ENCODE data around the gene MAG. TPM values are rescaled to one million over a fixed set of nuclear protein-coding genes. Genes with fewer than 3 reads are reported as not detected.

Gene MAG
- total RNA-seq, 5 donors from 2014 or later (not counting 1 experiment from before 2014, with no cell fraction given), result 0.16 to 0.19 TPM; not detected in 3

- Mint-ChIP-seq H3K27me3 (no peaks in the 10 kb centered on the region), H3K36me3 (no peaks in the 10 kb centered on the region), H3K4me3 (no peak overlapping the region), H3K4me1 (no peaks in the 10 kb centered on the region), H3K9me3 (no peaks in the 10 kb centered on the region), H3K27ac (no peak overlapping the region)
- WGBS (ENCODE audit: insufficient coverage), result no CpG with 5 or more reads among the region's 2 CpGs
- POLR2A ChIA-PET, result no interaction called here
- DNase-seq (no peak), ATAC-seq (replicated peaks in 1 of 4) (no peak)
- H3K9me3 ChIP-seq, result no peaks in the 10 kb centered on the region
- no peaks in the 10 kb centered on the region for H3K36me3 ChIP-seq (ENCODE audit: control insufficient read depth in 2 of 2, extremely low read depth in 1 of 2, insufficient read depth in 1 of 2, low read length in 1 of 2)
- H3K27ac ChIP-seq (ENCODE audit: low read length), result no peak overlapping the region
- H3K4me3 ChIP-seq (ENCODE audit: control insufficient read depth in 1 of 2, extremely low read depth in 1 of 2, low read length in 1 of 2), result no peak overlapping the region
- CTCF ChIA-PET, result interaction anchor here in 1 of 2 donors (0.7 kb wide), 1 partner anchor 166 kb away, joined by 3 read pairs; no protein-coding TSS in a partner anchor
- no peaks in the 10 kb centered on the region for H3K4me1 ChIP-seq (ENCODE audit: control insufficient read depth in 1 of 2, extremely low read depth in 1 of 2, insufficient read depth in 2 of 2, low read length in 2 of 2)
- peaks cover 0 to 10% of the 10 kb centered on the region in 2 experiments for H3K27me3 ChIP-seq (replicated peaks in 1 of 2; ENCODE audit: control insufficient read depth in 2 of 2, extremely low read depth in 1 of 2, insufficient read depth in 2 of 2, low read length in 1 of 2)
Measured at GRCh38 chr19:35301961-35302360, 10.0 kb downstream of the MAG start.

GRCh38 chr19:35302446-35302845 lies 10.5 kb downstream of the MAG start:
- no peaks in the 10 kb centered on the region for H3K9me3 ChIP-seq
- CTCF ChIA-PET, result interaction anchor here in 1 of 2 donors (0.7 kb wide), 1 partner anchor 165 kb away, joined by 3 read pairs; no protein-coding TSS in a partner anchor

GRCh38 chr19:35303357-35303915 lies 11.5 kb downstream of the MAG start:
- no peaks in the 10 kb centered on the region for H3K36me3 Mint-ChIP-seq
- no peak for DNase-seq
- no peak for ATAC-seq (replicated peaks in 1 of 4)
- Histone ChIP-seq H3K27ac (ENCODE audit: low read length) (no peak overlapping the region), H3K4me1 (ENCODE audit: control insufficient read depth in 1 of 2, extremely low read depth in 1 of 2, insufficient read depth in 2 of 2, low read length in 2 of 2) (no peaks in the 10 kb centered on the region), H3K9me3 (no peaks in the 10 kb centered on the region), H3K4me3 (ENCODE audit: control insufficient read depth in 1 of 2, extremely low read depth in 1 of 2, low read length in 1 of 2) (no peak overlapping the region), H3K36me3 (ENCODE audit: control insufficient read depth in 2 of 2, extremely low read depth in 1 of 2, insufficient read depth in 1 of 2, low read length in 1 of 2) (no peaks in the 10 kb centered on the region), H3K27me3 (replicated peaks in 1 of 2; ENCODE audit: control insufficient read depth in 2 of 2, extremely low read depth in 1 of 2, insufficient read depth in 2 of 2, low read length in 1 of 2) (peaks cover 0 to 10% of the 10 kb centered on the region in 2 experiments)
- no peaks in the 10 kb centered on the region for H3K9me3 Mint-ChIP-seq
- ChIA-PET CTCF (interaction anchor here in 1 of 2 donors (0.7 kb wide), 1 partner anchor 136 kb away, joined by 5 read pairs; no protein-coding TSS in a partner anchor), POLR2A (no interaction called here)
- H3K4me3 Mint-ChIP-seq, result no peak overlapping the region
- no peak overlapping the region for H3K27ac Mint-ChIP-seq
- H3K4me1 Mint-ChIP-seq, result no peaks in the 10 kb centered on the region
- no peaks in the 10 kb centered on the region for H3K27me3 Mint-ChIP-seq
- 97% methylated on average over 3 of the region's 6 CpGs for WGBS (ENCODE audit: insufficient coverage)

More at GRCh38 chr19:35302446-35302845, 10.5 kb downstream of the MAG start:
- Mint-ChIP-seq H3K27me3 (no peaks in the 10 kb centered on the region), H3K4me3 (no peak overlapping the region), H3K36me3 (no peaks in the 10 kb centered on the region), H3K4me1 (no peaks in the 10 kb centered on the region), H3K9me3 (no peaks in the 10 kb centered on the region), H3K27ac (no peak overlapping the region)
- Histone ChIP-seq H3K36me3 (ENCODE audit: control insufficient read depth in 2 of 2, extremely low read depth in 1 of 2, insufficient read depth in 1 of 2, low read length in 1 of 2) (no peaks in the 10 kb centered on the region), H3K27ac (ENCODE audit: low read length) (no peak overlapping the region), H3K27me3 (replicated peaks in 1 of 2; ENCODE audit: control insufficient read depth in 2 of 2, extremely low read depth in 1 of 2, insufficient read depth in 2 of 2, low read length in 1 of 2) (peaks cover 0 to 10% of the 10 kb centered on the region in 2 experiments), H3K4me3 (ENCODE audit: control insufficient read depth in 1 of 2, extremely low read depth in 1 of 2, low read length in 1 of 2) (no peak overlapping the region), H3K4me1 (ENCODE audit: control insufficient read depth in 1 of 2, extremely low read depth in 1 of 2, insufficient read depth in 2 of 2, low read length in 2 of 2) (no peaks in the 10 kb centered on the region)
- no peak for DNase-seq
- POLR2A ChIA-PET, result no interaction called here
- 79% methylated on average over 10 of the region's 16 CpGs for WGBS (ENCODE audit: insufficient coverage)
- ATAC-seq (replicated peaks in 1 of 4), result no peak

GRCh38 chr19:35304036-35304435 lies 12.1 kb downstream of the MAG start:
- H3K4me3 Mint-ChIP-seq, result no peak overlapping the region
- H3K9me3 ChIP-seq, result no peaks in the 10 kb centered on the region
- H3K27ac ChIP-seq (ENCODE audit: low read length), result no peak overlapping the region
- H3K4me3 ChIP-seq (ENCODE audit: control insufficient read depth in 1 of 2, extremely low read depth in 1 of 2, low read length in 1 of 2), result no peak overlapping the region
- H3K36me3 ChIP-seq (ENCODE audit: control insufficient read depth in 2 of 2, extremely low read depth in 1 of 2, insufficient read depth in 1 of 2, low read length in 1 of 2), result no peaks in the 10 kb centered on the region
- H3K27ac Mint-ChIP-seq, result no peak overlapping the region
- peaks cover 0 to 7% of the 10 kb centered on the region in 2 experiments for H3K27me3 ChIP-seq (replicated peaks in 1 of 2; ENCODE audit: control insufficient read depth in 2 of 2, extremely low read depth in 1 of 2, insufficient read depth in 2 of 2, low read length in 1 of 2)
- no peaks in the 10 kb centered on the region for H3K4me1 Mint-ChIP-seq
- ChIA-PET CTCF (no interaction called here), POLR2A (no interaction called here)
- no peak for DNase-seq
- 91% methylated on average over 8 of the region's 11 CpGs for WGBS (ENCODE audit: insufficient coverage)
- no peak for ATAC-seq (replicated peaks in 1 of 4)
- H3K27me3 Mint-ChIP-seq, result no peaks in the 10 kb centered on the region
- no peaks in the 10 kb centered on the region for H3K36me3 Mint-ChIP-seq
- no peaks in the 10 kb centered on the region for H3K9me3 Mint-ChIP-seq
- no peaks in the 10 kb centered on the region for H3K4me1 ChIP-seq (ENCODE audit: control insufficient read depth in 1 of 2, extremely low read depth in 1 of 2, insufficient read depth in 2 of 2, low read length in 2 of 2)

GRCh38 chr19:35305181-35305580 lies 13.2 kb downstream of the MAG start:
- Mint-ChIP-seq H3K27me3 (no peaks in the 10 kb centered on the region), H3K27ac (no peak overlapping the region), H3K4me3 (no peak overlapping the region), H3K4me1 (no peaks in the 10 kb centered on the region), H3K36me3 (no peaks in the 10 kb centered on the region), H3K9me3 (no peaks in the 10 kb centered on the region)
- no peaks in the 10 kb centered on the region for H3K4me1 ChIP-seq (ENCODE audit: control insufficient read depth in 1 of 2, extremely low read depth in 1 of 2, insufficient read depth in 2 of 2, low read length in 2 of 2)
- 78% methylated on average over 3 of the region's 6 CpGs for WGBS (ENCODE audit: insufficient coverage)
- H3K36me3 ChIP-seq (ENCODE audit: control insufficient read depth in 2 of 2, extremely low read depth in 1 of 2, insufficient read depth in 1 of 2, low read length in 1 of 2), result no peaks in the 10 kb centered on the region
- H3K27ac ChIP-seq (ENCODE audit: low read length), result no peak overlapping the region
- H3K4me3 ChIP-seq (ENCODE audit: control insufficient read depth in 1 of 2, extremely low read depth in 1 of 2, low read length in 1 of 2), result no peak overlapping the region
- ChIA-PET POLR2A (no interaction called here), CTCF (interaction anchor here in 1 of 2 donors (0.5 kb wide), 1 partner anchor 30 kb away, joined by 3 read pairs; no protein-coding TSS in a partner anchor)
- no peaks in the 10 kb centered on the region for H3K9me3 ChIP-seq
- DNase-seq, result no peak
- no peak for ATAC-seq (replicated peaks in 1 of 4)
- H3K27me3 ChIP-seq (replicated peaks in 1 of 2; ENCODE audit: control insufficient read depth in 2 of 2, extremely low read depth in 1 of 2, insufficient read depth in 2 of 2, low read length in 1 of 2), result peaks cover 0 to 5% of the 10 kb centered on the region in 2 experiments

GRCh38 chr19:35306473-35307246 lies 14.7 kb downstream of the MAG start:
- no peak overlapping the region for H3K4me3 ChIP-seq (ENCODE audit: control insufficient read depth in 1 of 2, extremely low read depth in 1 of 2, low read length in 1 of 2)
- no peak overlapping the region for H3K27ac Mint-ChIP-seq
- WGBS (ENCODE audit: insufficient coverage), result 95% methylated on average over 15 of the region's 20 CpGs
- no peaks in the 10 kb centered on the region for H3K36me3 Mint-ChIP-seq
- no peaks in the 10 kb centered on the region for H3K9me3 ChIP-seq
- no peak for DNase-seq
- peaks cover 0 to 5% of the 10 kb centered on the region in 2 experiments for H3K27me3 ChIP-seq (replicated peaks in 1 of 2; ENCODE audit: control insufficient read depth in 2 of 2, extremely low read depth in 1 of 2, insufficient read depth in 2 of 2, low read length in 1 of 2)
- H3K4me1 ChIP-seq (ENCODE audit: control insufficient read depth in 1 of 2, extremely low read depth in 1 of 2, insufficient read depth in 2 of 2, low read length in 2 of 2), result no peaks in the 10 kb centered on the region
- H3K4me3 Mint-ChIP-seq, result no peak overlapping the region
- no peak overlapping the region for H3K27ac ChIP-seq (ENCODE audit: low read length)
- H3K27me3 Mint-ChIP-seq, result no peaks in the 10 kb centered on the region
- no peak for ATAC-seq (replicated peaks in 1 of 4)
- H3K36me3 ChIP-seq (ENCODE audit: control insufficient read depth in 2 of 2, extremely low read depth in 1 of 2, insufficient read depth in 1 of 2, low read length in 1 of 2), result no peaks in the 10 kb centered on the region
- ChIA-PET CTCF (interaction anchor here in 1 of 2 donors (0.5 kb wide), 1 partner anchor 121 kb away, joined by 5 read pairs; no protein-coding TSS in a partner anchor), POLR2A (no interaction called here)
- H3K4me1 Mint-ChIP-seq, result peaks cover 0 to 2% (median 0%) of the 10 kb centered on the region in 3 donors
- H3K9me3 Mint-ChIP-seq, result no peaks in the 10 kb centered on the region
